ENCODE data around the gene PLEKHG5. TPM values are rescaled to one million over a fixed set of nuclear protein-coding genes. Genes with fewer than 3 reads are reported as not detected.

PLEKHG5 gene
- polyA plus RNA-seq, 1 experiment = 4.2 TPM

GRCh38 chr1:6470132-6471085, 21.1 kb downstream of the PLEKHG5 start:
- no peak for TF ChIP-seq CTCF (IDR thresholded peaks at IDR 0.05; ENCODE audit: low read depth, low read length)
- H3K27ac ChIP-seq (ENCODE audit: low read depth, low read length) = no peak overlapping the region
- ChIA-PET POLR2A (no interaction called here), CTCF (no interaction called here)
- H3K27me3 ChIP-seq (ENCODE audit: control insufficient read depth, insufficient read depth, low read length) = no peaks in the 10 kb centered on the region
- no peak overlapping the region for H3K4me3 ChIP-seq (ENCODE audit: low read depth, low read length)
- H3K9me3 ChIP-seq (ENCODE audit: control insufficient read depth, insufficient read depth, low read length) = no peaks in the 10 kb centered on the region; the same call in 1 of the 2 replicates
- no peak for DNase-seq (ENCODE audit: low read depth, low spot score)

GRCh38 chr1:6468729-6469461, 22.6 kb downstream of the PLEKHG5 start:
- H3K9me3 ChIP-seq (ENCODE audit: control insufficient read depth, insufficient read depth, low read length) = no peaks in the 10 kb centered on the region; the same call in 1 of the 2 replicates
- CTCF ChIA-PET = interaction anchor here (0.9 to 2.7 kb wide), 2 partner anchors 9 to 21 kb away, joined by 3 to 11 read pairs; no protein-coding TSS in a partner anchor

GRCh38 chr1:6467744-6468688, 23.5 kb downstream of the PLEKHG5 start:
- CTCF ChIA-PET = interaction anchor here (0.5 to 2.7 kb wide), 3 partner anchors 8 to 22 kb away, joined by 3 to 11 read pairs (median 5); no protein-coding TSS in a partner anchor
- no peak overlapping the region for H3K4me3 ChIP-seq (ENCODE audit: low read depth, low read length)
- TF ChIP-seq CTCF (IDR thresholded peaks at IDR 0.05; ENCODE audit: low read depth, low read length) = no peak
- no peak for DNase-seq (ENCODE audit: low read depth, low spot score)
- POLR2A ChIA-PET = interaction anchor here (0.6 kb wide), 1 partner anchor 434 kb away, joined by 9 read pairs; no protein-coding TSS in a partner anchor
- no peaks in the 10 kb centered on the region for H3K27me3 ChIP-seq (ENCODE audit: control insufficient read depth, insufficient read depth, low read length)
- H3K9me3 ChIP-seq (ENCODE audit: control insufficient read depth, insufficient read depth, low read length) = no peaks in the 10 kb centered on the region; the same call in 1 of the 2 replicates
- no peak overlapping the region for H3K27ac ChIP-seq (ENCODE audit: low read depth, low read length)

More at GRCh38 chr1:6468729-6469461, 22.6 kb downstream of the PLEKHG5 start:
- DNase-seq (ENCODE audit: low read depth, low spot score) = no peak
- no peaks in the 10 kb centered on the region for H3K27me3 ChIP-seq (ENCODE audit: control insufficient read depth, insufficient read depth, low read length)
- H3K4me3 ChIP-seq (ENCODE audit: low read depth, low read length) = no peak overlapping the region
- POLR2A ChIA-PET = no interaction called here
- H3K27ac ChIP-seq (ENCODE audit: low read depth, low read length) = no peak overlapping the region
- no peak for TF ChIP-seq CTCF (IDR thresholded peaks at IDR 0.05; ENCODE audit: low read depth, low read length)

- POLR2A ChIA-PET = no interaction called here
- no peak overlapping the region for H3K27ac ChIP-seq (ENCODE audit: low read depth, low read length)
- CTCF ChIA-PET = interaction anchor here (0.5 to 2.7 kb wide), 4 partner anchors 9 to 88 kb away, joined by 3 to 11 read pairs (median 4); partner anchors contain the start of gene TAS1R1
- peaks cover 2% of the 10 kb centered on the region; the same call in 1 of the 2 replicates for H3K9me3 ChIP-seq (ENCODE audit: control insufficient read depth, insufficient read depth, low read length)
- no peak overlapping the region for H3K4me3 ChIP-seq (ENCODE audit: low read depth, low read length)
- no peak for DNase-seq (ENCODE audit: low read depth, low spot score)
- no peak for TF ChIP-seq CTCF (IDR thresholded peaks at IDR 0.05; ENCODE audit: low read depth, low read length)
- H3K27me3 ChIP-seq (ENCODE audit: control insufficient read depth, insufficient read depth, low read length) = no peaks in the 10 kb centered on the region
These were observed 24.2 kb downstream of the PLEKHG5 start for GRCh38 chr1:6467224-6467623.
